Suprapubic skin (tissue), 4 donors: Measurements from ENCODE around the gene CEP135.

Experiments
- CTCF ChIP-seq, 2 donors: fragments of 200-600 bp in 1 of 2; fragments of 450-650 bp in 1 of 2; sonication (generic) in 1 of 2; IDR thresholded peaks; one replicate each; pipeline ENCODE4 v1.5.1; 2016 to 2019; ENCODE audit warnings: antibody characterized with exemption in 2 of 2, mild to moderate bottlenecking in 1 of 2, moderate library complexity in 1 of 2
- EP300 ChIP-seq: sonication (generic); formaldehyde crosslinking; IDR thresholded peaks from one replicate; pipeline ENCODE4 v1.6.1; 2017; ENCODE audit warnings: antibody characterized with exemption
- POLR2A ChIP-seq, 2 donors: fragments of 450-650 bp; IDR thresholded peaks; one replicate each; pipeline ENCODE4 v1.6.1; 2017; ENCODE audit warnings: antibody characterized with exemption in 2 of 2, mild to moderate bottlenecking in 2 of 2, moderate library complexity in 2 of 2
- POLR2AphosphoS5 ChIP-seq, 3 donors: sonication (generic); formaldehyde crosslinking; IDR thresholded peaks; one replicate each; pipeline ENCODE4 v1.6.1; 2017; ENCODE audit warnings: antibody characterized with exemption in 3 of 3

- no peak for TF ChIP-seq CTCF (IDR thresholded peaks at IDR 0.05)
- no peak for TF ChIP-seq POLR2AphosphoS5 (IDR thresholded peaks at IDR 0.05)
- TF ChIP-seq POLR2A (IDR thresholded peaks at IDR 0.05) = no peak
- TF ChIP-seq EP300 = no peak
These were observed 1.4 kb upstream of the CEP135 start for GRCh38 chr4:55947254-55947882.
